ENCODE results near the gene ST3GAL4. TPM values are rescaled to one million over a fixed set of nuclear protein-coding genes. Genes with fewer than 3 reads are reported as not detected.

The ST3GAL4 gene
- total and polyA plus RNA-seq, 7 donors, result 43.1 to 336 (median 69.2) TPM

GRCh38 chr11:126338346-126339055, 17.0 kb upstream of the ST3GAL4 start:
- DNase-seq, result no peak
- Histone ChIP-seq H3K9me3 (no peaks in the 10 kb centered on the region), H3K27me3 (no peaks in the 10 kb centered on the region), H3K36me3 (peaks cover 0 to 36% (median 7%) of the 10 kb centered on the region in 4 donors), H3K4me3 (no peak overlapping the region), H3K4me1 (peaks cover 0 to 12% (median 9%) of the 10 kb centered on the region in 4 donors), H3K27ac (no peak overlapping the region)
- no peak for TF ChIP-seq EP300 (IDR thresholded peaks at IDR 0.05)
- TF ChIP-seq POLR2AphosphoS5 (IDR thresholded peaks at IDR 0.05), result no peak
- TF ChIP-seq CTCF (IDR thresholded peaks at IDR 0.05), result no peak
- TF ChIP-seq POLR2A (IDR thresholded peaks at IDR 0.05), result no peak
- 95 to 96% methylated on average over 7 of the region's 7 CpGs for WGBS, 2 donors
- intact Hi-C loops (cut with DNase I), result no loop called here

GRCh38 chr11:126339073-126339862, 16.2 kb upstream of the ST3GAL4 start:
- Histone ChIP-seq H3K4me1 (peaks cover 0 to 12% (median 9%) of the 10 kb centered on the region in 4 donors), H3K9me3 (no peaks in the 10 kb centered on the region), H3K4me3 (no peak overlapping the region), H3K27me3 (no peaks in the 10 kb centered on the region), H3K36me3 (peaks cover 0 to 42% (median 11%) of the 10 kb centered on the region in 4 donors), H3K27ac (peak overlapping the region in 1 of 4 donors; percentile 25)
- peak; percentile 50 for DNase-seq
- TF ChIP-seq EP300 (IDR thresholded peaks at IDR 0.05) (no peak), POLR2AphosphoS5 (IDR thresholded peaks at IDR 0.05) (no peak), CTCF (IDR thresholded peaks at IDR 0.05) (no peak)
- intact Hi-C loops (cut with DNase I), result no loop called here
- WGBS, 2 donors, result 82 to 83% methylated on average over 15 of the region's 15 CpGs

GRCh38 chr11:126339863-126340434, 15.5 kb upstream of the ST3GAL4 start:
- Histone ChIP-seq H3K9me3 (no peaks in the 10 kb centered on the region), H3K27me3 (no peaks in the 10 kb centered on the region), H3K36me3 (peaks cover 0 to 49% (median 11%) of the 10 kb centered on the region in 4 donors), H3K4me1 (peaks cover 0 to 12% (median 9%) of the 10 kb centered on the region in 4 donors), H3K27ac (peak overlapping the region in 3 of 4 donors; percentile 14 to 53 (median 41)), H3K4me3 (no peak overlapping the region)
- intact Hi-C loops (cut with DNase I), result no loop called here
- peak in 1 of 4 donors; percentile 41 for TF ChIP-seq POLR2AphosphoS5 (IDR thresholded peaks at IDR 0.05)
- TF ChIP-seq EP300 (IDR thresholded peaks at IDR 0.05), result no peak
- TF ChIP-seq POLR2A (IDR thresholded peaks at IDR 0.05), result no peak
- no peak for TF ChIP-seq CTCF (IDR thresholded peaks at IDR 0.05)
- 77 to 80% methylated on average over 11 of the region's 11 CpGs for WGBS, 2 donors
- peak; percentile 88 for DNase-seq

GRCh38 chr11:126340960-126341606, 14.4 kb upstream of the ST3GAL4 start:
- Histone ChIP-seq H3K4me1 (peaks cover 0 to 12% (median 9%) of the 10 kb centered on the region in 4 donors), H3K9me3 (no peaks in the 10 kb centered on the region), H3K27me3 (no peaks in the 10 kb centered on the region), H3K36me3 (peaks cover 0 to 54% (median 11%) of the 10 kb centered on the region in 4 donors), H3K4me3 (no peak overlapping the region), H3K27ac (peak overlapping the region in 1 of 4 donors; percentile 53)
- no peak for TF ChIP-seq CTCF (IDR thresholded peaks at IDR 0.05)
- TF ChIP-seq POLR2A (IDR thresholded peaks at IDR 0.05), result no peak
- DNase-seq, result no peak
- intact Hi-C loops (cut with DNase I), result no loop called here
- WGBS, 2 donors, result 85 to 91% methylated on average over 7 of the region's 7 CpGs

Measured in sigmoid colon (tissue), 7 donors.